ENCODE results near the gene IRF9.

The IRF9 gene

GRCh38 chr14:24167469-24168114, 6.5 kb downstream of the IRF9 start:
- H3K27ac ChIP-seq (ENCODE audit: low read depth, low read length, poor library complexity, severe bottlenecking) = no peak overlapping the region
- no peaks in the 10 kb centered on the region for H3K9me2 ChIP-seq (ENCODE audit: low read depth, low read length)
- no peaks in the 10 kb centered on the region for H3K9me3 ChIP-seq (ENCODE audit: low read length)
- no peaks in the 10 kb centered on the region for H3K4me1 ChIP-seq (ENCODE audit: insufficient read depth, low read length, severe bottlenecking)
- H3K9ac ChIP-seq (ENCODE audit: low read length) = no peak overlapping the region
- H3K4me3 ChIP-seq (ENCODE audit: low read depth, low read length, poor library complexity, severe bottlenecking) = no peak overlapping the region
- no peaks in the 10 kb centered on the region for H3K27me3 ChIP-seq (ENCODE audit: insufficient read depth, low read length)
- H3K36me3 ChIP-seq (ENCODE audit: insufficient read depth, low read length) = peaks cover 50% of the 10 kb centered on the region; the same call in 1 of the 2 replicates
- no peaks in the 10 kb centered on the region for H3K79me2 ChIP-seq (ENCODE audit: insufficient read depth, low read length)
- no peak overlapping the region for H2AFZ ChIP-seq (ENCODE audit: low read length)
- TF ChIP-seq CTCF (IDR thresholded peaks at IDR 0.05; ENCODE audit: low read length) (no peak), EZH2 (IDR thresholded peaks at IDR 0.05; ENCODE audit: borderline replicate concordance, low read length) (no peak)
- no peaks in the 10 kb centered on the region for H3F3A ChIP-seq (ENCODE audit: insufficient read depth, low read length)
- H4K20me1 ChIP-seq (ENCODE audit: insufficient read depth, low read length) = no peaks in the 10 kb centered on the region
- no peak overlapping the region for H3K4me2 ChIP-seq (ENCODE audit: low read length)

GRCh38 chr14:24171422-24172260, 10.6 kb downstream of the IRF9 start, which contains the start of gene REC8:
Gene REC8, plus strand, starts transcription at chr14:24172080. Its CDS starts 473 bp downstream, at chr14:24172553.
- Histone ChIP-seq H3K27me3 (ENCODE audit: insufficient read depth, low read length) (no peaks in the 10 kb centered on the region), H3K4me2 (ENCODE audit: low read length) (peak within 1 kb of the TSS; percentile 32; the same call in 1 of the 2 replicates), H3K9me2 (ENCODE audit: low read depth, low read length) (no peaks in the 10 kb centered on the region), H2AFZ (ENCODE audit: low read length) (no peak within 1 kb of the TSS), H3K9me3 (ENCODE audit: low read length) (no peaks in the 10 kb centered on the region), H3K4me1 (ENCODE audit: insufficient read depth, low read length, severe bottlenecking) (no peaks in the 10 kb centered on the region), H3K36me3 (ENCODE audit: insufficient read depth, low read length) (peaks cover 14% of the 10 kb centered on the region), H4K20me1 (ENCODE audit: insufficient read depth, low read length) (no peaks in the 10 kb centered on the region), H3K4me3 (ENCODE audit: low read depth, low read length, poor library complexity, severe bottlenecking) (peak within 1 kb of the TSS; percentile 36), H3K79me2 (ENCODE audit: insufficient read depth, low read length) (no peaks in the 10 kb centered on the region), H3F3A (ENCODE audit: insufficient read depth, low read length) (no peaks in the 10 kb centered on the region), H3K27ac (ENCODE audit: low read depth, low read length, poor library complexity, severe bottlenecking) (no peak within 1 kb of the TSS), H3K9ac (ENCODE audit: low read length) (no peak within 1 kb of the TSS)
- no peak for TF ChIP-seq EZH2 (IDR thresholded peaks at IDR 0.05; ENCODE audit: borderline replicate concordance, low read length)
- TF ChIP-seq CTCF (IDR thresholded peaks at IDR 0.05; ENCODE audit: low read length) = no peak

GRCh38 chr14:24172261-24172860, 11.3 kb downstream of the IRF9 start:
- Histone ChIP-seq H3K9me3 (ENCODE audit: low read length) (no peaks in the 10 kb centered on the region), H3K36me3 (ENCODE audit: insufficient read depth, low read length) (peaks cover 16% of the 10 kb centered on the region), H3K4me2 (ENCODE audit: low read length) (no peak overlapping the region), H3K4me3 (ENCODE audit: low read depth, low read length, poor library complexity, severe bottlenecking) (no peak overlapping the region), H4K20me1 (ENCODE audit: insufficient read depth, low read length) (no peaks in the 10 kb centered on the region), H3K9ac (ENCODE audit: low read length) (no peak overlapping the region), H3K4me1 (ENCODE audit: insufficient read depth, low read length, severe bottlenecking) (no peaks in the 10 kb centered on the region), H3K79me2 (ENCODE audit: insufficient read depth, low read length) (no peaks in the 10 kb centered on the region), H3K27me3 (ENCODE audit: insufficient read depth, low read length) (no peaks in the 10 kb centered on the region), H2AFZ (ENCODE audit: low read length) (no peak overlapping the region), H3K27ac (ENCODE audit: low read depth, low read length, poor library complexity, severe bottlenecking) (no peak overlapping the region), H3F3A (ENCODE audit: insufficient read depth, low read length) (no peaks in the 10 kb centered on the region), H3K9me2 (ENCODE audit: low read depth, low read length) (no peaks in the 10 kb centered on the region)
- TF ChIP-seq CTCF (IDR thresholded peaks at IDR 0.05; ENCODE audit: low read length) (no peak), EZH2 (IDR thresholded peaks at IDR 0.05; ENCODE audit: borderline replicate concordance, low read length) (no peak)

All from OCI-LY1 (cell line).